ENCODE results near the gene AFMID.

- no peak for TF ChIP-seq CTCF (conservative IDR thresholded peaks at IDR 0.05; ENCODE audit: low read length)
- TF ChIP-seq EZH2phosphoT487 (IDR thresholded peaks at IDR 0.05; ENCODE audit: borderline replicate concordance), result no peak
Measured at GRCh38 chr17:78166416-78166815, 20.7 kb upstream of the AFMID start.
